COLO668 (cell line): ENCODE measurements around the gene ZMYM5.
"Not testable (repeated sequence)": the region's sequence is repeated elsewhere in the genome, so short reads cannot be mapped to it uniquely, and the experiment has no call there.

Source experiments
- DNase-seq: peaks from one replicate; lab custom pipeline; 2025; ENCODE audit not compliant: unreplicated experiment; lab: John Stamatoyannopoulos, UW

ZMYM5 gene

DNA sequence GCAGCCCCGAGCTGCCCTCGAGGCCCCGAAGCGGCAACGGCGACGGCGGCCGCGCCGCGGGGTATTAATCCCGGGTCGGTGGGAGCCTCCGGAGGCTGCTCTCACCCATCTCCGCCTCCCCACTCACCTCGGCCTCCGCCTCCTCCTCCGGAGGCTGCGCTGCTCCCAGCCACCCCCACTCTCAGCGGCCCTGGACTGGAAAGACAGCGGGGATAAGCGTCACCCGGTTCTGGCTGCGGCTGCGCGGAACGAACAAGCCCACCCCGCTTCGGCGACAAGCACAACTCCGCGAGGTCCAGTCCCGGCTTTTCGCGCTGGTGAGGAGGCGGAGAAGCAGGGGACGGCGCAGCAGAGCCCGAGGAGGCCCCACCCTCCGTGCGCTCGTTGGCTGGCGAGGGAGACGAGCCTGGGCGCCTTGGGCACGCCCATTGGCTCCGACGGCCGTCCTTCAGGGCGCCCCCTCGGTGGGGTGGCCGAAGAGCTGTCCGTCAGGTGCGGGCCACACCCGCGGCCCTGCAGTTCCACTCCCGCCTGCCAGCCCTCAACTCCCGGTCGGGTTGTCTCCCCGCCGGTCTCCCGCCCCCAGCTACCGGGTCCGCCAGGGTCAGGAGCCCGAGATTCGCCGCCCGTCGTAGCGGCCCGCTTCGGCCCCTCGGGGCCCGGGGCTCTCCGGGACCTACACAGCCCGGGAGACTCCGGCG, at the start of gene ZMYM5:
TSS of gene ZMYM5 (minus strand) at position 327 of the 701 bp plus-strand sequence. CDS start 11,469 bp downstream, outside the sequence.
- peak; percentile 100 for DNase-seq

DNA sequence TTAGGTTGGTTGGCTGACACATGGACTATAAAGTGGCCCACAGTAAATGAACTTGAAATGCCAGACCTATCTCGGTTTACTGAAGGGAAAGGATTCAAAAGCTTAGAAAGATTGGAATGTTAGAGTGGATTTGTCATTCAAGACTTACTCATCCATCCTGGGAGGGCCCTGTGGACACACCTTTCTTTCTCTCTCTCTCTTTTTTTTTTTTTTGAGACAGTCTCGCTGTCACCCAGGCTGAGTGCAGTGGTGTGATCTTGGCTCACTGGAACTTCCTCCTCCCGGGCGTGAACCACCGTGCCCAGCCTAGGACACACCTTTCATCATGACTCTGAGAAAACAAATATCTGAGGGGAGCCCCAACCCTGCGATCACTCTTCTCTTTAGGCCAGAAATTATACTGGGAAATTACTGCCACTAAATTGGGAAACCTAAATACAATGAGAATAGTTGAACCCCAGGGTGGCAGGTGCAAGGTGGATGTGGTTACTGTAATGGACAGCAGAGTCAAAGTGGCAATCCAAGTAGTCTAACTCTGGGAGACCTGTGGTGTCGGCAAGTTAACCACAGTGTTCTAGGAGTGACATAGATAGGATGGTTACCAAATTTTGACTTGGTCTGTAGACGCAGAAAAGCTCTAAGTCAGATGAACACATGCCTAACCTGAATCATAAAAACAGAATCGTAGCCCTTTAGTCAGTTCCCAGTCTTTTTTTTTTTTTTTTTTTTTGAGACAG, 47.1 kb upstream of the ZMYM5 start:
- no peak for DNase-seq

DNA sequence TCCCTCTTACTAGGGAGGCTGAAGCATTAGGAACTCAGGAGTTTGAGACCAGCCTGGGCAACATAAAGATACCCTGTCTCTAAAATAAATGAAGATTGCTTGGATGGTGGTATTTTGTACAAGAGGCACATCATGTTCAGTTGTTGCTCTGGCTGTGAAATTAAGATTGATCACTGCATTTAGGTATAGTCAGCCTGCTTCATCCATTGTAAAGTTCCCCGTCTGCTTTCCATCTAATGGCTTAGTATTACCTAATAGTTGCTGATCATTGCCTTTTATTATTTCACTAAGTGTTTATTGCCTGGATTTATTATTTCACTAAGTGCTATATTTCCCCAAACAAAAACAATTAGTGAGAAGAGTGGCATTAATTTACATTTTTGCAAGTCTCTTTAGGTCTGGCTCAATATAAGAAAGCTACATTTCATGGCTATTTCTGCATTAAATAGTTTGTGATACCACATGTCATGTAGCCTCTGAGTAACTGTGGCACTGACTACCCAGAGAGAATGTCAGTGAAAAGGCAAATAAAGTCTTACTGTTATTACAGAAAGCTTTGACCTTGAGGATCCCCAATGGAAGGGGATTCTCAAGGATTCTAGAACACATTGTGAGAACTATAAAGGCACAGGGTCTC, 45.0 kb upstream of the ZMYM5 start:
- DNase-seq: no peak

DNA sequence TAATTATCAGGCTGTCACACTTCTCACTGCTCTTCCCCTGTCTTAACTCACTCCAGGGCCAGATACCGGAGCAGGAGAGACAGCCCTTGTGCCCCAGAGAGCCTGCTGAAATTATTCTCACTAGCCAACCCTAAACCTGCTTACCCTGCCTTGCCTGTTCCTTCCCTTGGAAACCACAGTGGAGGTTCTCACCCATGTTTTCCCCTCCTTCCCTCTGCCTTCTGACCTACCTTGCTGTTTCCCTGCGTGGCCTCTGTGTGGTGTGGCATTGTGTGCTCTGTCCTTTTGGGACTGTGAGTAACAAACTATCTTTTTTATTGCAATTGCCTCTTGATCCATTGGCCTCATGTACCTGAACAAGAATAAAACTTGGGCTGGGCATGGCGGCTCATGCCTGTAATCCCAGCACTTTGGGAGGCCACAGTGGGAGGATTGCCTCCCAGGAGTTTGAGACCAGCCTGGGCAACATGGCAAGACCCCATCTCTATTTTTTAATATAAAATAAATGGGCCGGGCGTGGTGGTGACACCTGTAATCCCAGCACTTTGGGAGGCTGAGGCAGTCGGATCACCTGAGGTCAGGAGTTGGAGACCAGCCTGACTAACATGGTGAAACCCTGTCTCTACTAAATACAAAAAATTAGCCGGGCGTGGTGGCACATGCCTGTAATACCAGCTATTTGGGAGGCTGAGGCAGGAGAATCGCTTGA, 42.2 kb upstream of the ZMYM5 start:
- not testable (repeated sequence) for DNase-seq

DNA sequence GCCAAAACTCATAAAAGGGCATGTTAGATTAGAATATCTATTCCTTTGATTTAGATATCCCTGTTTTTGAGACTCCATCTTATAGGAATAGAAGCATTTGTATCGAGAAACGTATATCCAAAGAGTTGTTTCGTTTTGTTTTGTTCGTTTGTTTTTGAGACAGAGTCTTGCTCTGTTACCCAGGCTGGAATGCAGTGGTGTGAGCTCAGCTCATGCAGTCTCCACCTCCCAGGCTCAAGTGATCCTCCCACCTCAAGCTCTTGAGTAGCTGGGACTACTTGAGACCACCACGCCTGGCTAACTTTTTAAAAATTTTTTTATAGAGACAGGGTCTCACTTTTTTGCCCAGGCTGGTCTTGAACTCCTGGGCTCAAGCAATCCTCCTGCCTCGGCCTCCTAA, 26.6 kb upstream of the ZMYM5 start:
- DNase-seq: no peak

DNA sequence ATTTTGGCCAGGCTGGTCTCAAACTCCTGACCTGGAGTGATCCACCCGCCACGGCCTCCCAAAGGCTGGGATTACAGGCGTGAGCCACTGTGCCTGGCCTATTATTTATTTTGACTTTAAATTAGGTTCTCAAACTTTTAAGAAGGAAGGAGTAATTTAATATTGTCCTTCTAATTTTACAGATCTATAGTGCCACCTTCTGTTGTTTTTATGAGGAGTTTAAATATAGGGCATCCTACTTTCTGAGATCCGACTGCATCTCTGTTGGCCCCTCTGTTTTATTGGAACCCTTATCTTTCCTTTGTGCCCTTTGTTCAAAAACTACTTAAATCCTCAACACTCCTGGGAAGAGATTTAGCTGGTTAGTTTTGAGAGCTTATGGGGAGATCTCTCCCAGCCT, 25.4 kb upstream of the ZMYM5 start:
- DNase-seq: no peak

DNA sequence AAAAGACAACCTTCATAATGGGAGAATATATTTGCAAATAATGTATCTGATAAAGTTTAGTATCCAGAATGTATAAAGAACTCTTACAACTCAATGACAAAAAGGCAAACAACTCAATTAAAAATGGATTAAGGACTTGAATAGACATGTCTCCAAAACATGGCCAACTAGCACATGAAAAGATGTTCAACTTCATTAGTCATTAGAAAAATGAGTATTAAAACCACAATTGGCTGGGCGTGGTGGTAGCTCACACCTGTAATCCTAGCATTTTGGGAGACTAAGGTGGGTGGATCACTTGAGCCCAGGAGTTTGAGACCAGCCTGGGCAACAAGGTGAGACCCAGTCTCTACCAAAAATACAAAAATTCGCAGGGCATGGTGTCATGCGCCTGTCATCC, 18.8 kb upstream of the ZMYM5 start:
- no peak for DNase-seq

DNA sequence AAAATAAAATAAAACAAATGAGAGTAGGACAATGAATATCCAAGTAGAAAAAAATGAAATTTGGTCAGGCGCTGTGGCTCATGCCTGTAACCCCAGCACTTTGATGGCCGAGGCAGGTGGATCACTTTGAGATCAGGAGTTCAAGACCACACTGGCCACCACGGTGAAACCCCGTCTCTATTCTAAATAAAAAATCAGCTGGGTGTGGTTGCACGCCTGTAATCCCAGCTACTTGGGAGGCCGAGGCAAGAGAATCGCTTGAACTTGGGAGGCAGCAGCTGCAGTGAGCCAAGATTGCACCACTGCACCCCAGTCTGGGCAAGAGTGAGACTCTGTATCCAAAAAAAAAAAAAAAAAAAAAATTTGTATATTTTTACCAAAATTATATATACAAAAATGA, 18.2 kb upstream of the ZMYM5 start:
- no peak for DNase-seq

DNA sequence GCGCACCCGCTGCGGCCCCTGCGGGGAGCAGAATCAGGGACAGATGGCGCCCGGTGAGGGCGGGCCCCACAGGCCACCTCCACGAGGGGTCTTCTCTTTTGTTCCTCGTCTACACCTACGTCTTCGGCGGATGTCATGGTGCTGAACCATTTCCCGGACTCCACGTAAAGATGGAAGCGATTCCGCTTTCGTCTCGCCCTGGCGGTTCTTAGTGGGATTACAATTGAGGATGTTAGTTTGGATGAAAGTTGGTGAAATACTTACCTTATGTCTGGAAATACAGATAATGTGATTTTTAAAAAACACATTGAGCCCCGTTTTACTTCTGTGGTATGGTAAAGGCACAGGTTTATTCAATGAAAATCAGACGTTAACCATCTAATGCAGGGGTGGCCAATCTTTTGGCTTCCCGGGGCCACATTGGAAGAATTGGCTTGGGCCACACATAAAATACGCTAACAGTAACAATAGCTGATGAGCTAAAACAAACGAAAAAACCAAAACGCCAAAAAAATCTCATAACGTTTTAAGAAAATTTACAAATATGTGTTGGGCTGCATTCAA, 1.4 kb upstream of the ZMYM5 start:
- peak; percentile 90 for DNase-seq

DNA sequence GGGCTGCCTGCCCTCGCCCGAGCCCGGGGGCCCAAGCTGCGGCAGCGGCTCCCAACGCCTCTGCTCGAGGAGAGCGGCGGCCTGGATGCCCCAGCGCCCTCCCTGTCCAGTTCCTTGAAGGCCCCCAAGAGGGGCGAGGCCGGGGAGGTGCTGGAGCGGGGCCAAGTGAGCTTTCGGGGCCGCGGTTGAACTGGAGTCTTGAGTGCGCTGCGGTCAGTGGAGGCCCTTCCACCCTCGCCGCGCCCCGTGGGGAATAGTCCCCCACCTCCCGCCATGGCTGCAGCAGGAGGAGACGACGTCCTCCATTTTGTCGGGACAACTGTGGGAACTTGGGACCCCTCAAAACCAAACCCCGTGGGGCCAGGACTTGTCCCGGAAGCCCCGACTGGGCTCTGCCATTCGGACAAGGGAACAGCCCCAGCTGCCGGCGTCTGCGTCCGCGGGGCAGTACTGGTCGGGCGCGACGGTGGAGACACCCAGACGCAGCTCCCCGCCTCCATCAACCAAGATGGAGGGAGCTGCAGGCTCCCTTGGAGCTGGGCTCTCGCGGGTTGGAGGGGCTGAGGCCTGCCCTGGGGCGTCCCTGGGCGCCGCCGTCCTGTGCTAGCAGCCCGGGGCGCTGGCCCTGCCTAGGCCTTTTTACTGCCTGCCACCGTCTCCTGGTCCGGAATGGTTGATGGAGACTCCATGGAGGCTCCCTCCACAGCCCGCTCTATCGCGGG, 736 bp upstream of the ZMYM5 start:
- peak; percentile 78 for DNase-seq

DNA sequence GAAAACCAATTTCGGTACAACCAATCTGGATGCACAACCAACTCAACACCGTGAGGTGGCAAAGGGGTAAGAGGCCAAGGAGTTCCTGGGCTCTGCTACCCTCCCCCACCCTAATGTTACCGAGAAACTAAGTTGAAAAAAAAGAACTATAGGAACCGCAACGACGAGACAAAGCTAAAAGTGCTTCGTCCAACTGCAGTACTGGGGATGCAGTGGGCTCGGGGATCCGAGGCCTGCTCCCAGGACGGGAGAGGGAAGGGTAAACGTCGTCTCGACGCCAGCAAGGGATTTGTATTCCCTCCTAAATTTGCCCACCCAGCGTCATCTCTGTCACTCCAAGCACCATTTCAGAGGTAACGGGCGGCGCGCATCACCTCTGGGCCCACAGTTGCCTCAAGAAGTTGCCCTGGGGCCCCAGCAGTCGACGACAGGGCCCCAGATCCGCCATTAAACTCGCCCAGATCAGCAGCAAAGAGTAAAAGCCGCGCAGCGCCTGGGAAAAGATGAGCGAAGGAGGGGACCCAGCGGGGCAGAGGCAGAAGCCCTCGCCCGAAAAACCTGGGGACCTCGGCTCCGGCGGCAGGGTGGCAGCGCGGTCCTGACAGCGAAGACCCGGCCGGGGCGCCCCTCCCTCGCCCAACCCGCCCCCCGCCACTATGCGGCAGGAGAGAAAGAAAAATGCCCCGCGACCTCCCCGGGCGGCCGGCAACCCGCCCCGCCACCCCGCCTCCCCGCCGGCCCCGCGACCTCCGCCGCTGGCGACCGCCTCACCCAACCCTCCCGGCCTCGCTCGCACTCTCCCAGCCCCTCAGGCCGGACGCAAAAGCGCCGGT, 752 bp downstream of the ZMYM5 start:
- DNase-seq: peak; percentile 70

DNA sequence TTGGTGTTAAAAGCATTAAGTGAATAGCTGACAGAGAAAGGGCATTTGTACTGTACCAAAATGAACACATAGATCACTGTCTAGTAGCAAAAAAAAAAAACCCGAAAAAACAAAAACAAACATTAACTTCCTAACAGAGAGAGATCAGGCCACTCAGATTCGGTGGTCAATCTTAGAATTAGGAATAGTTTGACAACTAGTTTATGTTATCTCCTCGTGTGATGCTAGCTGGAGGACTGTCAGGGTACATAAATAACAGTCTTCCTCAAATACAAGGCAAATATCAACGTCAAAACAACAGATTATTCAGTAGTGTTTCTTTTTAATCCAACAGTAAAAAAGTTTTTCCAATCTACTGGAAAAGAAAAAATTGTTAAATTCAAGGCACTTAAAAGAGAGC, 1.7 kb downstream of the ZMYM5 start:
- DNase-seq: no peak

DNA sequence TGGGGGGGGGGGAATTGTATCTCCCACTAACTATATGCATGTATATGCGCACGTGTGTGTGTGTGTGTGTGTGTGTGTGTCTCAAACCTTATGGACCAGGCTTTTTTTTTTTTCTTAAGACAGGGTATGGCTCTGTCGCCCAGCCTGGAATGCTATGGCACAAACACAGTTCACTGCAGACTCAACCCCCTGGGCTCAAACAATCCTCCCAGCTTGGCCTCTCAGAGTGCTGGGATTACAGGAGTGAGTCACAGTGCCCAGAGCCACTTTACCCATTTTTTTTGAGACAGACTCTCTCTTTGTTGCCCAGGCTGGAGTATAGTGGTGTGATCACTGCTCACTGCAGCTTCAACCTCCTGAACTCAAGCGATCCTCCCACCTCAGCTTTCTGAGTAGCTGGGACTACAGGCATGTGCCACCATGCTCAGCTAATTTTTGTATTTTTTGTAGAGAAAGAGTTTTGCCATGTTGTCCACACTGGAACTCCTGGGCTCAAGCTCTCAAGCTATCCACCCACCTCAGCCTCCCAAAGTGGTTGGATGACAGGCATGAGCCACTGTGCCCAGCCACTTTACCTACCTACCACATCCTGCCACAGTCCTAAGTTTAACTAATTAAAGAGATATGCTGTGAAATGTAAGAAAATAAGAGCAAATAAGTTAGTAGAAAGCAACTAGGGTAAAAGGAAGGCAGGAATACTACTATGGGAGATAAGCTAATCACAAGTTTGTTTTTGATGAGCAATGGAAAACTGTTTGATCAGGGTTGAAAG, 2.4 kb downstream of the ZMYM5 start:
- no peak for DNase-seq

DNA sequence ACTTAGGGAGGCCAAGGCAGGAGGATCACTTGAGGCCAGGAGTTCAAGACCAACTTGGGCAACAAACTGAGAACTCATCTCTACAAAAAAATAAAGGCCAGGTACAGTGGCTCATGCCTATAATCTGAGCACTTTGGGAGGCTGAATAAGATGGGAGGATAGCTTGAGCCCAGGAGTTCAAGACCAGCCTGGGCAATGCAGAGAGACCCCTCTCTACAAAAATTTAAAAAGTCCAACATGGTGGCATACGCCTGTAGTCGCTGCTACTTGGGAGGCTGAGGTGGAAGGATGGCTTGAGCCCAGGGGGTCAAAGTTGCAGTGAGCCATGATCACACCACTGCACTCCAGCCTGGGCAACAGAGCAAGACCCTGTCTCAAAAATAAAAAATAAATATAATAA, 5.8 kb downstream of the ZMYM5 start:
- DNase-seq: not testable (repeated sequence)

DNA sequence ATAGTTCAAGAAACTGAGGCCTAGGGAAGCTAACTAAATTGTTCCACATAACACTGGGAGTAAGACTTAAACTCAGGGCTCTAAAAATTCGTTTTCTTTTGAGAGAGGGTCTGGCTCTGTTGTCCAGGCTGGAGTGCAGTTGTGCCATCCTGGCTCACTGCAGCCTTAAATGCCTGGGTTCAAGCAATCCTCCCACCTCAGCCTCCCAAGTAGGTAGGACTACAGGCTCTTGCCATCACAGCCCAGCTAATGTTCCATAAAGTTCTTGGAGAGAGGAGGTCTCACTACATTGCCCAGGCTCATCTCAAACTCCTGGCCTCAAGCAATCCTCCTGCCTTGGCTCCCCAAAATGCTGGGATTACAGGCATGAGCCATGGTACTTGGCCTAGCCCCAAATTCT, 10.7 kb downstream of the ZMYM5 start:
- DNase-seq: no peak

DNA sequence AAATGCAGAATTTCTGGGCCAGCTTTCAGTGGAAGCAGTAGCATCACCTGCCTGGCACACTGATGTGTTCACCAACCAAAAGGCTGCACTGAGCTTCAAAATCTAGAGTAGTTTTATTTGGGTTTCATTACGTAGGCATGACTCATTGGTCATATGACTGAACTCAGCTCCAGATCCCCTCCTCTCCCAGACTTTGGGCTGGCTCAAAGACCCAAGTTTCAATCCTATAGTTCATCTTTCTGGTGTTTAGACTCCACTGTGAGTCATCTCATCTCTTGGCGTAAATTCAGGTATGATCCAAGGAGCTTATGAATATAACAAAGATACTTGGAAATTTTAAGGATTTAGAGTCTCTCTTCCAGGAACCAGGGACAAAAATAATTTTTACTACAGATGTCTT, 17.7 kb downstream of the ZMYM5 start:
- no peak for DNase-seq

DNA sequence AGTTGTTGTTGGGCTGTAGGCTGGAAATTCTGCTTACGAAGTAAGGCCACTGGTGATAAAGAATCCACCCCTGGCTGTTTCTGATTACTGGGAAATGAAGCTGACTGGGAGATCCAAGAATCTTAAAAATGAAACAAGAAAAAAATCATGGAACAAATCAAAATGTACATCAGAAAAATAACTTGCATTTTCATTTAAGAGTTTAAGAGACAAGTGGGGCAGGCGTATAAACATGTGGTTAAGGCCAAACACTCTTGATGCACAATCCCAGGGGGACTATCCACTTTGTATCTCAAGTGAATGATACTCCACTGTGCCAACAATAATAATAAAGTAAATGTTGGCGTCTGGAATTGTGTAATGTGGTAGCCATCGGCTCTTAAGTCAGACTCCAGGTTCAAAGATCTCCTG, 24.6 kb downstream of the ZMYM5 start:
- DNase-seq: no peak

DNA sequence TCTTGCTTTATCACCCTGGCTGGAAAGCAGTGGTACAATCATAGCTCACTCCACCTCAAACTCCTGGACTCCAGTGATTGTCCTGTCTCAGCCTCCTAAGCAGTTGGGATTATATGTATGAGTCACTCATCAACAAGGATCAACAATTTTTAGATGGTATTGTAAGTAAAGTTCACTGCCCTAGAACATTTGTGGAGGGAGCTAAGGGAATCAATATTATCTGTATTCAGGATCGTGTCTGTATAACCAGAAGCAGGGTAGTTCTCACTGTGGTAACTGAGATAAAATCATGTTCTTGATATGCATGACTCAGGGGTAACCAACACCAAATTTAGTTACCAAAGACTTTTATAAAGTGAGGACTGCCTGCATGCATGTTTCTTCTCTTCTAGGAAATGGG, 27.0 kb downstream of the ZMYM5 start:
- no peak for DNase-seq

DNA sequence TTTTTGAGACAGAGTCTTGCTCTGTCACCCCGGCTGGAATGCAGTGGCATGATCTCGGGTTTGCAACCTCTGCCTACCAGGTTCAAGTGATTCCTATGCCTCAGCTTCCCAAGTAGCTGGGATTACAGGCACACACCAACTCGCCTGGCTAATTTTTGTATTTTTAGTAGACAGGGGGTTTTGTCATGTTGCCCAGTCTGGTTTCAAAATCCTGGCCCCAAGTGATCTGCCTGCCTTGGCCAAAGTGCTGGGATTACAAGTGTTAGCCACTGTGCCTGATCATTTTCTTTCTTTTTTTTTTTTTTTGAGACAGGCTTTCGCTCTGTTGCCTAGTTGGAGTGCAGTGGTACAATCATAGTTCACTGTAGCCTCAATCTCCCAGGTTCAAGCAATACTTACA, 28.7 kb downstream of the ZMYM5 start:
- no peak for DNase-seq
